H1 (cell line): ENCODE measurements around the gene TTC33. TPM values are rescaled to one million over a fixed set of nuclear protein-coding genes. Genes with fewer than 3 reads are reported as not detected.

ENCODE experiments used
- CTCF ChIA-PET: fragments of 300-600 bp; sonication (Branson Sonifier 250); formaldehyde crosslinking; loops from one replicate; lab custom pipeline; 2021; ENCODE audit not compliant: partially characterized antibody; lab: Charles Lee
- POLR2A ChIA-PET: fragments of 300-600 bp; sonication (Branson Sonifier 250); formaldehyde crosslinking; loops from one replicate; lab custom pipeline; 2021; ENCODE audit warnings: inconsistent platforms; ENCODE audit not compliant: partially characterized antibody; lab: Charles Lee
- DNase-seq, 2 experiments: peaks; one replicate each; pipeline versions ENCODE4 v3.0.0 to v3.0.0-alpha.2; 2010 to 2022; ENCODE audit warnings: low spot score in 2 of 2, low read depth in 1 of 2, mixed read lengths in 1 of 2
- FAIRE-seq: peaks from 2 replicates; lab custom pipeline; 2011; peaks lifted over from hg19 to GRCh38; lab: Jason Lieb, UNC
- H2AFZ ChIP-seq: 2 replicates; pipeline ENCODE4 v1.8.1; 2012; ENCODE audit warnings: low read length, inconsistent platforms
- H2AK5ac ChIP-seq: 2 replicates; pipeline ENCODE4 v1.6.1; 2013; ENCODE audit warnings: low read depth, low read length
- H2BK120ac ChIP-seq: replicated peaks from 2 replicates; pipeline ENCODE3; 2013; ENCODE audit warnings: low read depth, low read length, inconsistent platforms
- H2BK12ac ChIP-seq: 2 replicates; pipeline ENCODE4 v1.6.1; 2013; ENCODE audit warnings: low read depth, low read length
- H2BK15ac ChIP-seq: 2 replicates; pipeline ENCODE4 v1.6.1; 2013; ENCODE audit warnings: low read length
- H2BK20ac ChIP-seq: 2 replicates; pipeline ENCODE4 v1.6.1; 2013; ENCODE audit warnings: low read length
- H2BK5ac ChIP-seq: 2 replicates; pipeline ENCODE4 v1.6.1; 2013; ENCODE audit warnings: low read depth, low read length
- H3K14ac ChIP-seq: 2 replicates; pipeline ENCODE4 v1.6.1; 2013; ENCODE audit warnings: inconsistent platforms; ENCODE audit not compliant: insufficient read length
- H3K18ac ChIP-seq: 2 replicates; pipeline ENCODE4 v1.6.1; 2013; ENCODE audit warnings: low read length; ENCODE audit errors: extremely low read depth
- H3K23ac ChIP-seq: 2 replicates; pipeline ENCODE4 v1.6.1; 2013; ENCODE audit warnings: inconsistent platforms; ENCODE audit not compliant: insufficient read length
- H3K23me2 ChIP-seq: 2 replicates; pipeline ENCODE4 v1.6.1; 2013; ENCODE audit warnings: low read depth, low read length
- H3K27ac ChIP-seq: 2 replicates; pipeline ENCODE4 v1.6.1; 2011; ENCODE audit warnings: low read depth, low read length, inconsistent platforms
- H3K27me3 ChIP-seq, 4 experiments: replicated peaks in 1 of 4; 1 replicate in 1 of 4; 2 replicates in 3 of 4; pipeline versions ENCODE4 v1.6.1 to v1.8.1; 2011 to 2013; ENCODE audit warnings: low read length in 3 of 4, mild to moderate bottlenecking in 3 of 4, inconsistent platforms in 2 of 4, mixed read lengths in 2 of 4, moderate library complexity in 1 of 4; ENCODE audit not compliant: control insufficient read depth in 3 of 4, insufficient read depth in 3 of 4; ENCODE audit errors: extremely low read depth in 1 of 4
- H3K36me3 ChIP-seq, 4 experiments: 2 replicates each; pipeline versions ENCODE4 v1.6.1 to v1.8.1; 2011 to 2013; ENCODE audit warnings: mild to moderate bottlenecking in 4 of 4, low read length in 3 of 4, moderate library complexity in 2 of 4, control low read depth in 1 of 4, inconsistent platforms in 1 of 4; ENCODE audit not compliant: insufficient read depth in 4 of 4, control insufficient read depth in 2 of 4
- H3K4ac ChIP-seq: replicated peaks from 2 replicates; pipeline ENCODE3; 2013; ENCODE audit warnings: low read length, low read depth, mixed read lengths, inconsistent platforms; ENCODE audit not compliant: insufficient read length
- H3K4me1 ChIP-seq, 4 experiments: replicated peaks in 1 of 4; 1 replicate in 1 of 4; 2 replicates in 3 of 4; pipeline versions ENCODE4 v1.6.1 to v1.8.1; 2011 to 2013; ENCODE audit warnings: low read length in 3 of 4, inconsistent platforms in 2 of 4, mixed read lengths in 1 of 4; ENCODE audit not compliant: insufficient read depth in 4 of 4, control insufficient read depth in 3 of 4
- H3K4me2 ChIP-seq, 2 experiments: 2 replicates each; pipeline versions ENCODE4 v1.6.1 to v1.8.1; 2011 to 2013; ENCODE audit warnings: low read depth in 2 of 2, low read length in 2 of 2, control low read depth in 1 of 2, inconsistent platforms in 1 of 2, mild to moderate bottlenecking in 1 of 2; ENCODE audit not compliant: insufficient read depth in 1 of 2
- H3K4me3 ChIP-seq, 4 experiments: fragments of 200-600, 300-600 bp in 1 of 4; sonication (generic), shearing (Covaris generic), sonication (Bioruptor Twin) in 1 of 4; 2 replicates each; pipeline versions ENCODE4 v1.5.1 to v1.8.1; 2011 to 2016; ENCODE audit warnings: low read length in 4 of 4, low read depth in 3 of 4, control low read depth in 2 of 4, inconsistent platforms in 2 of 4, mild to moderate bottlenecking in 2 of 4, mixed read lengths in 1 of 4, moderate library complexity in 1 of 4; ENCODE audit not compliant: insufficient read depth in 2 of 4; ENCODE audit errors: extremely low read depth in 1 of 4
- H3K56ac ChIP-seq: replicated peaks from 2 replicates; pipeline ENCODE3; 2013; ENCODE audit warnings: low read depth, mild to moderate bottlenecking, mixed read lengths, low read length, inconsistent platforms; ENCODE audit not compliant: insufficient read length
- H3K79me1 ChIP-seq: 2 replicates; pipeline ENCODE4 v1.6.1; 2013; ENCODE audit warnings: low read depth, low read length, control low read depth
- H3K79me2 ChIP-seq, 2 experiments: 2 replicates each; pipeline versions ENCODE4 v1.6.1 to v1.8.1; 2012 to 2013; ENCODE audit warnings: low read length in 2 of 2, mild to moderate bottlenecking in 2 of 2, inconsistent platforms in 1 of 2; ENCODE audit not compliant: insufficient read depth in 2 of 2, control insufficient read depth in 1 of 2
- H3K9ac ChIP-seq, 4 experiments: replicated peaks in 1 of 4; 1 replicate in 1 of 4; 2 replicates in 3 of 4; pipeline versions ENCODE4 v1.6.1 to v1.8.1; 2011 to 2013; ENCODE audit warnings: low read depth in 3 of 4, low read length in 3 of 4, control low read depth in 2 of 4, mild to moderate bottlenecking in 2 of 4, moderate library complexity in 2 of 4, inconsistent platforms in 1 of 4; ENCODE audit errors: extremely low read depth in 1 of 4
- H3K9me3 ChIP-seq, 2 experiments: 2 replicates each; pipeline versions ENCODE4 v1.6.1 to v1.8.1; 2012 to 2013; ENCODE audit warnings: mild to moderate bottlenecking in 2 of 2, moderate library complexity in 2 of 2, control low read depth in 1 of 2, inconsistent platforms in 1 of 2, low read depth in 1 of 2, low read length in 1 of 2, mixed read lengths in 1 of 2; ENCODE audit not compliant: insufficient read depth in 2 of 2
- H4K20me1 ChIP-seq, 2 experiments: replicated peaks in 1 of 2; 2 replicates each; pipeline versions ENCODE3 to v1.8.1; 2011 to 2013; ENCODE audit warnings: inconsistent platforms in 2 of 2, low read length in 2 of 2, mild to moderate bottlenecking in 1 of 2; ENCODE audit not compliant: insufficient read depth in 2 of 2, control insufficient read depth in 1 of 2
- H4K5ac ChIP-seq: 2 replicates; pipeline ENCODE4 v1.6.1; 2013; ENCODE audit warnings: low read length, low read depth, mixed read lengths, inconsistent platforms; ENCODE audit not compliant: insufficient read length
- H4K8ac ChIP-seq: 2 replicates; pipeline ENCODE4 v1.8.0; 2013; ENCODE audit warnings: mild to moderate bottlenecking, moderate library complexity, low read length, inconsistent platforms; ENCODE audit not compliant: insufficient read depth; ENCODE audit errors: extremely low read depth
- H4K91ac ChIP-seq: replicated peaks from 2 replicates; pipeline ENCODE3; 2013; ENCODE audit warnings: low read length, mixed read lengths, inconsistent platforms; ENCODE audit not compliant: insufficient read length
- ATF3 ChIP-seq: IDR thresholded peaks from 2 replicates; pipeline ENCODE4 v1.6.1; 2011; ENCODE audit warnings: low read depth, mild to moderate bottlenecking, low read length; ENCODE audit not compliant: insufficient read depth
- BACH1 ChIP-seq: IDR thresholded peaks from 2 replicates; pipeline ENCODE4 v1.6.1; 2012; ENCODE audit warnings: low read length, improper control_type of control experiment
- BCL11A ChIP-seq, 2 experiments: IDR thresholded peaks; one replicate each; pipeline ENCODE4 v1.6.1; 2011; ENCODE audit warnings: low read depth in 2 of 2, low read length in 2 of 2, mild to moderate bottlenecking in 2 of 2
- CHD1 ChIP-seq: IDR thresholded peaks from 2 replicates; pipeline ENCODE4 v1.6.1; 2012; ENCODE audit warnings: low read depth, low read length, improper control_type of control experiment
- CREB1 ChIP-seq: IDR thresholded peaks from 2 replicates; pipeline ENCODE4 v1.6.1; 2012; ENCODE audit warnings: inconsistent platforms
- EZH2 ChIP-seq: fragments of 200-600 bp; sonication (generic); IDR thresholded peaks from 2 replicates; pipeline ENCODE4 v1.7.1; 2012; ENCODE audit warnings: low read depth, mild to moderate bottlenecking, moderate library complexity, low read length, inconsistent platforms; ENCODE audit not compliant: severe bottlenecking
- GABPA ChIP-seq: IDR thresholded peaks from 2 replicates; pipeline ENCODE4 v1.6.1; 2011; ENCODE audit warnings: mild to moderate bottlenecking, low read length, moderate library complexity, borderline replicate concordance; ENCODE audit not compliant: insufficient read depth
- HDAC2 ChIP-seq, 2 experiments: fragments of 300-600 bp in 1 of 2; sonication (generic) in 1 of 2; IDR thresholded peaks; 2 replicates each; pipeline ENCODE4 v1.6.1; 2011 to 2012; ENCODE audit warnings: low read depth in 2 of 2, low read length in 2 of 2, mild to moderate bottlenecking in 2 of 2, moderate library complexity in 2 of 2, borderline replicate concordance in 1 of 2, inconsistent platforms in 1 of 2
- RBBP5 ChIP-seq: IDR thresholded peaks from 2 replicates; pipeline ENCODE4 v1.7.1; 2012; ENCODE audit warnings: low read depth, mild to moderate bottlenecking, inconsistent platforms, low read length, moderate library complexity, borderline replicate concordance
- RXRA ChIP-seq: IDR thresholded peaks from 2 replicates; pipeline ENCODE4 v1.6.1; 2011; ENCODE audit warnings: low read depth, mild to moderate bottlenecking, low read length, moderate library complexity; ENCODE audit not compliant: insufficient read depth
- SAP30 ChIP-seq: fragments of 300-600 bp; sonication (generic); IDR thresholded peaks from 2 replicates; pipeline ENCODE4 v1.7.1; 2012; ENCODE audit warnings: low read length, moderate library complexity, mild to moderate bottlenecking, inconsistent platforms; ENCODE audit not compliant: insufficient read depth, insufficient replicate concordance
- SIRT6 ChIP-seq: IDR thresholded peaks from one replicate; pipeline ENCODE4 v1.7.1; 2012; ENCODE audit warnings: low read length, inconsistent platforms
- SUZ12 ChIP-seq: fragments of 200-600 bp; sonication (generic); IDR thresholded peaks from 2 replicates; pipeline ENCODE4 v1.6.1; 2012; ENCODE audit warnings: mild to moderate bottlenecking, inconsistent platforms, low read length, moderate library complexity, mixed read lengths
- TAF7 ChIP-seq: optimal IDR thresholded peaks from 2 replicates; pipeline ENCODE3; 2011; ENCODE audit warnings: low read depth, mild to moderate bottlenecking, inconsistent platforms, low read length, moderate library complexity, borderline replicate concordance
- TEAD4 ChIP-seq: IDR thresholded peaks from 2 replicates; pipeline ENCODE4 v1.6.1; 2012; ENCODE audit warnings: low read depth, low read length, inconsistent platforms, mixed read lengths
- polyA plus RNA-seq, 7 experiments: library from polyadenylated mRNA; depleted of rRNA in 3 of 7; stranded (reverse) in 5 of 7; unstranded in 2 of 7; fragments of >200 nt in 5 of 7; fragments of 200-250 nt in 2 of 7; gene quantifications; 1 replicate in 5 of 7; 2 replicates in 1 of 7; 4 replicates in 1 of 7; pipeline versions ENCODE4 v1.2.1 to v1.2.3, GENCODE V29; 2011 to 2013; ENCODE audit warnings: missing spikeins in 2 of 7, mixed read lengths in 2 of 7
- total RNA-seq: library from RNA; stranded (reverse); fragmentation: NEBNext Ultra II Directional; extraction: Animal tissue kit (Norgen Biotek cat#: 25700); gene quantifications from 2 replicates; pipeline ENCODE4 v1.2.1, GENCODE V29; 2021

The TTC33 gene
- total and polyA plus RNA-seq, 2 of the 8 experiments (the other 6 are each of a cell fraction or from before 2014, with no cell fraction given), result 1.2 to 12.6 TPM

GRCh38 chr5:40735609-40736008 is 20.2 kb downstream of the TTC33 start:
- CTCF ChIA-PET, result interaction anchor here (0.9 to 2.6 kb wide), 13 partner anchors 11 to 1158 kb away, joined by 3 to 15 read pairs (median 4); no protein-coding TSS in a partner anchor
- H3K9me3 ChIP-seq, result no peaks in the 10 kb centered on the region
- no peak overlapping the region for H2BK15ac ChIP-seq
- no peaks in the 10 kb centered on the region; a peak in 1 of 8 replicates for H3K36me3 ChIP-seq
- no peaks in the 10 kb centered on the region for H3K23me2 ChIP-seq
- no peak overlapping the region for H3K18ac ChIP-seq
- H3K27ac ChIP-seq, result no peak overlapping the region
- no peak overlapping the region for H3K4me3 ChIP-seq
- no peak overlapping the region for H4K5ac ChIP-seq
- H3K4ac ChIP-seq, result no peak overlapping the region
- H3K56ac ChIP-seq, result no peak overlapping the region
- no peak overlapping the region for H3K9ac ChIP-seq
- no peak overlapping the region for H2BK5ac ChIP-seq
- no peak overlapping the region for H4K8ac ChIP-seq
- no peaks in the 10 kb centered on the region for H3K27me3 ChIP-seq
- H2BK20ac ChIP-seq, result no peak overlapping the region
- H2AK5ac ChIP-seq, result no peak overlapping the region; the same call in 1 of the 2 replicates
- H3K14ac ChIP-seq, result no peak overlapping the region
- no peak overlapping the region for H3K4me2 ChIP-seq
- DNase-seq (no peak), FAIRE-seq (no peak)
- POLR2A ChIA-PET, result no interaction called here
- no peaks in the 10 kb centered on the region for H4K20me1 ChIP-seq
- no peaks in the 10 kb centered on the region for H3K79me2 ChIP-seq
- H4K91ac ChIP-seq, result no peak overlapping the region
- H2BK12ac ChIP-seq, result no peak overlapping the region
- no peaks in the 10 kb centered on the region for H3K4me1 ChIP-seq
- no peaks in the 10 kb centered on the region for H3K79me1 ChIP-seq
- no peak overlapping the region for H3K23ac ChIP-seq
- H2AFZ ChIP-seq, result no peak overlapping the region
- H2BK120ac ChIP-seq, result no peak overlapping the region
- TF ChIP-seq RBBP5 (no peak), TEAD4 (no peak), SAP30 (no peak), TAF7 (no peak), RXRA (no peak), CREB1 (no peak), SUZ12 (no peak), SIRT6 (no peak), GABPA (no peak), ATF3 (no peak), EZH2 (no peak), BACH1 (no peak), CHD1 (no peak), BCL11A (IDR thresholded peaks at IDR 0.05; ENCODE audit: low read depth in 2 of 2, low read length in 2 of 2) (no peak), HDAC2 (IDR thresholded peaks at IDR 0.05; ENCODE audit: borderline replicate concordance in 1 of 2, low read depth in 2 of 2, low read length in 2 of 2) (no peak)
